Endothelial cell (in vitro differentiated cells): ENCODE data around the gene TTC7B. TPM values are rescaled to one million over a fixed set of nuclear protein-coding genes. Genes with fewer than 3 reads are reported as not detected.

ENCODE experiments used
- DNase-seq: peaks from one replicate; pipeline ENCODE4 v3.0.0; 2021; ENCODE audit warnings: low spot score
- H3K27ac Mint-ChIP-seq: one replicate; pipeline ENCODE4 v1.8.0; 2021; ENCODE audit warnings: mixed read lengths, inconsistent platforms; ENCODE audit not compliant: unreplicated experiment
- H3K27me3 Mint-ChIP-seq: one replicate; pipeline ENCODE4 v1.8.0; 2021; ENCODE audit warnings: mild to moderate bottlenecking, moderate library complexity, mixed read lengths, inconsistent platforms; ENCODE audit not compliant: unreplicated experiment
- H3K36me3 Mint-ChIP-seq: one replicate; pipeline ENCODE4 v1.8.0; 2021; ENCODE audit warnings: mild to moderate bottlenecking, low read depth, mixed read lengths, inconsistent platforms; ENCODE audit not compliant: unreplicated experiment
- H3K4me1 Mint-ChIP-seq: one replicate; pipeline ENCODE4 v1.8.0; 2021; ENCODE audit warnings: mild to moderate bottlenecking, mixed read lengths, inconsistent platforms; ENCODE audit not compliant: unreplicated experiment
- H3K4me3 Mint-ChIP-seq: one replicate; pipeline ENCODE4 v1.8.0; 2021; ENCODE audit warnings: mild to moderate bottlenecking, mixed read lengths, inconsistent platforms; ENCODE audit not compliant: unreplicated experiment
- H3K9me3 Mint-ChIP-seq: one replicate; pipeline ENCODE4 v1.8.0; 2021; ENCODE audit warnings: mixed read lengths, inconsistent platforms; ENCODE audit not compliant: unreplicated experiment
- total RNA-seq: library from RNA; stranded (reverse); fragmentation: NEBNext Ultra II Directional; extraction: Animal tissue kit (Norgen Biotek cat#: 25700); gene quantifications from one replicate; pipeline ENCODE4 v1.2.1, GENCODE V29; 2021; ENCODE audit not compliant: unreplicated experiment
- TF ChIP-seq, protein P1 (sequence below): fragments of 200-600 bp; sonication (generic); IDR thresholded peaks from one replicate; pipeline ENCODE4 v1.5.0; 2021; ENCODE audit warnings: antibody characterized with exemption; ENCODE audit not compliant: unreplicated experiment

The TTC7B gene
- total RNA-seq, 1 donor from 2014 or later = 93.5 TPM

DNA sequence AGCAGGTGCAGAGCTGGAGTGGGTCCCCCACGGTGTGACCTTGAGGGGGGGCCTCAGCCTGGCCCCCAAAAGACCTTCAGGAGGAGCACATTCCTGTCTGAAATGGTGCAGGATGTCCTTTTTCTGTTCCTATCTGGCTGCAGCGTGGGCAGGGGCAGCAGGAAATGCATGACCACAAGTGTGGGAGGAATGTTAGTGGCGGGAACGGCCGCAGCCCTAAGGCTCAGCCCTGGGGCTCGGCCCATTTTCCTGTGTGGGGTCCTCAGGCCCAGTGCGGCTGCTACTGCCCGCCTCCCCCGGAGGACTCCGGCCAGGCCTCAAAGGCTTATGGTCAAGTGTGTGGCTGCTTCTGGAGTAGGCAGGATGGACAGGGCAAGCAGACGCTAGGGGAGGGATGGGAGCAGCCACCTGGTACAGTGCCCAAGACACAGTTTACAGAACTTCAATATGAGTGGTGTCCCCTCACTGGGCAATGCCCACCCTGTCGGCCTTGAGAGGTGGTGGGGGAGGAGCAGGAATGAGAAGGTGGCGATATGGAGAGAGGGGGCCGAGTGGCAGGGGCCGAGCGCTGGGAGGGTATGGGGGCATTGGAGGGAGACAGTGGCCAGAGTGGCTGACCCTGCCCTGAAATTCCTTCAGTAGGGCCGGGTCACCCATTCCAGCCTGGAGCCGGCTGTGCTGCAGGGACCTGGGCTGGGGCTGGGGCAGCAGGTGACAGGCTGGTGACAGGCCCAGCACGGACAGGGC, 282.0 kb downstream of the TTC7B start:
- Mint-ChIP-seq H3K4me1 (peaks cover 30% of the 10 kb centered on the region), H3K9me3 (no peaks in the 10 kb centered on the region), H3K27ac (peak overlapping the region; percentile 66), H3K4me3 (no peak overlapping the region), H3K36me3 (peaks cover 23% of the 10 kb centered on the region), H3K27me3 (peaks cover 18% of the 10 kb centered on the region)
- DNase-seq = peak; percentile 42
- TF ChIP-seq, protein P1, sequence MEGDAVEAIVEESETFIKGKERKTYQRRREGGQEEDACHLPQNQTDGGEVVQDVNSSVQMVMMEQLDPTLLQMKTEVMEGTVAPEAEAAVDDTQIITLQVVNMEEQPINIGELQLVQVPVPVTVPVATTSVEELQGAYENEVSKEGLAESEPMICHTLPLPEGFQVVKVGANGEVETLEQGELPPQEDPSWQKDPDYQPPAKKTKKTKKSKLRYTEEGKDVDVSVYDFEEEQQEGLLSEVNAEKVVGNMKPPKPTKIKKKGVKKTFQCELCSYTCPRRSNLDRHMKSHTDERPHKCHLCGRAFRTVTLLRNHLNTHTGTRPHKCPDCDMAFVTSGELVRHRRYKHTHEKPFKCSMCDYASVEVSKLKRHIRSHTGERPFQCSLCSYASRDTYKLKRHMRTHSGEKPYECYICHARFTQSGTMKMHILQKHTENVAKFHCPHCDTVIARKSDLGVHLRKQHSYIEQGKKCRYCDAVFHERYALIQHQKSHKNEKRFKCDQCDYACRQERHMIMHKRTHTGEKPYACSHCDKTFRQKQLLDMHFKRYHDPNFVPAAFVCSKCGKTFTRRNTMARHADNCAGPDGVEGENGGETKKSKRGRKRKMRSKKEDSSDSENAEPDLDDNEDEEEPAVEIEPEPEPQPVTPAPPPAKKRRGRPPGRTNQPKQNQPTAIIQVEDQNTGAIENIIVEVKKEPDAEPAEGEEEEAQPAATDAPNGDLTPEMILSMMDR = no peak

DNA sequence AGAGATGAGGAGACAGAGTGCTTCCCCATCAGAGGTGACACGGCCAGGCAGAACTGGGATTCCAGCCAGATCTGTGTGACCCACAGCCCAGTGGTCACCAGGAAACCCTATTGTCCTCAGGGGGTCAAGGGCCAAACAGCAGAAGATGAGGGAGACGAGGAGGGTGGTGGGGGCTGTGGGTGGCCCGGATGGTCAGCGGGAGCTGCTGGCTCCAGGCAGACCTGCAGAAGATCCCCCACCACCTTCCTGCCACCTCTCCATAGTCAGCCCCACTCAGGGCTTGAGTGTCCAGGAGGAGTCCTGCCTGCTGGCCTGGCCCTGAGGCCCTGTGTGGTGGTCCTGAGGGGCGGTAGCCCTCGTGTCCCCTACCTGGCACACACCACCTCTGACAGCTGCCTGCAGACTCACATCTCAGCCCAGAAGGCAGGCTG, 282.6 kb downstream of the TTC7B start:
- DNase-seq = no peak
- Mint-ChIP-seq H3K4me3 (no peak overlapping the region), H3K9me3 (no peaks in the 10 kb centered on the region), H3K36me3 (peaks cover 23% of the 10 kb centered on the region), H3K27me3 (peaks cover 18% of the 10 kb centered on the region), H3K27ac (peak overlapping the region; percentile 79), H3K4me1 (peaks cover 30% of the 10 kb centered on the region)
- TF ChIP-seq, protein P1 = no peak

DNA sequence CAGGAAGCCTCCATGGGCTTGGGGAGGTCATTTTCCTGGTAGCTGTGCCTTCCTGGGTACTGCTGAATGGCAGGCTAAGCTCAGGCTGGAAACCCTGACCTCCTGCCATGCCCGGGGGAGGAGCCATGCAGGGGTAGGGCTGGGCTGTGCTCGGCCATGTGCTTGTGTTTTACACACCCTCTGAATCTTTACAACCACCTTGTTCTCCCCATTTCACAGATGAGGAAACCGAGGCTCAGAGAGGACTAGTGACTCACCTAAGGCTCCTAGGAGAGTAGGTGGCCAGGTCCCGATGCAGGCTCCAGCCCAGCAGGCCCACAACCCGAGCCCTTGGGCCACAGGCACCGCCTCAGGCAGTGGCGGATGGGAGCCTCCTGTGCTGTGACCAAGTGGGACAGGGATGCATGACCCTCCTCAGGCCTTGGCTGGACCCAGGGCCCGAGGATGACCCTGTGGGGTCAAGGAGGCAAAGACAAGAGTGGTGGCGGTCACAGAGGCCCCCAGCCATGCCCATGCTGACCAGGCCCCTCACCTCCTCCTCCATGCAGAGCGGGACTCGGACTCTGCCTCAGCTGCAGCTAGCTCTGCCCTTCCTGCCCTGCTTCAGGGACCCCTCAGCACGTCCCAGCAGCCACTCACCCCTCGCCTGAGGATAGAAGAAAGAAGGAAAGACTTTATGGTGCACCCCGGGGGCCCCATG, 283.3 kb downstream of the TTC7B start:
- Mint-ChIP-seq H3K36me3 (peaks cover 21% of the 10 kb centered on the region), H3K27ac (peak overlapping the region; percentile 79), H3K4me1 (peaks cover 30% of the 10 kb centered on the region), H3K9me3 (no peaks in the 10 kb centered on the region), H3K27me3 (peaks cover 18% of the 10 kb centered on the region), H3K4me3 (no peak overlapping the region)
- TF ChIP-seq, protein P1 = no peak
- DNase-seq = no peak

DNA sequence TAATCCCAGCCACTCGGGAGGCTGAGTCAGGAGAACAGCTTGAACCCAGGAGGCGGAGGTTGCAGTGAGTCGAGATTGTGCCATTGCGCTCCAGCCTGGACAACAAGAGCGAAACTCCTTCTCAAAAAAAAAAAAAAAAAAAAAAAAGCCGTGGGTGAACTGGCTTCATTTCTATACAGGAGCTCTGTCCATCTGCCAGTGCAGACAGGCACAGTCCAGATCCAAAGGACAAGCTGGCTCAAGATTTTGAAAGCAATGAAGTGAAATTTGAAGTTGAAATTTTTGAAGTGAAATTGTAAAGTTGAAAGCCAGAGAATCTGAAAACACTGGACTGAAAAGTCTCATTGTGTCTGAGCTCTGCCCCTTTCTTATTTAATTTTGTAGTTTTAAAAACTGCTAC, 284.7 kb downstream of the TTC7B start:
- Mint-ChIP-seq H3K4me1 (peaks cover 26% of the 10 kb centered on the region), H3K4me3 (no peak overlapping the region), H3K9me3 (peaks cover 5% of the 10 kb centered on the region), H3K27ac (no peak overlapping the region), H3K27me3 (peaks cover 10% of the 10 kb centered on the region), H3K36me3 (peaks cover 12% of the 10 kb centered on the region)
- DNase-seq = no peak
- TF ChIP-seq, protein P1 = no peak

DNA sequence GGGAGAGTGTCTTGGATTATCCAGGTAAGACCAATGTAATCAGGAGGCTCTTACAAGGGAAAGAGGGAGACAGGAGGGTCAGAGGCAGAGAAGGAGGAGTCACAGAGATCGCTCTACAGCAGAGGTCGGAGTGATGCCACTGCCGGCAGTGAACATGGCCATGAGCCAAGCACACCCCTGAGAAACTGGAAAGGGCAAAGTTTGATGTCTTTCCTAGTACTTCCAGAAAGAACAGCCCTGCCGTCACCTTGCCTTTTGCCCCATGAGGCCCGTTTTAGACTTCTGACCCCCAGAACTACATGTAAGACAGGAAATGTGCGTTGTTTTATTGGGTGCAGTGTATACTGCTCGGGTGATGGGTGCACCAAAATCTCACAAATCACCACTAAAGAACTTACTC, 285.7 kb downstream of the TTC7B start:
- Mint-ChIP-seq H3K4me1 (peaks cover 16% of the 10 kb centered on the region), H3K36me3 (peaks cover 9% of the 10 kb centered on the region), H3K27ac (no peak overlapping the region), H3K27me3 (peaks cover 5% of the 10 kb centered on the region), H3K9me3 (peaks cover 5% of the 10 kb centered on the region), H3K4me3 (no peak overlapping the region)
- TF ChIP-seq, protein P1 = no peak
- DNase-seq = no peak
